ENCODE data around the gene FRMD4B. TPM values are rescaled to one million over a fixed set of nuclear protein-coding genes. Genes with fewer than 3 reads are reported as not detected.
"Not testable (repeated sequence)": the region's sequence is repeated elsewhere in the genome, so short reads cannot be mapped to it uniquely, and the experiment has no call there.

Gene FRMD4B
- total RNA-seq, 1 donor from 2014 or later, result 20.9 TPM

DNA sequence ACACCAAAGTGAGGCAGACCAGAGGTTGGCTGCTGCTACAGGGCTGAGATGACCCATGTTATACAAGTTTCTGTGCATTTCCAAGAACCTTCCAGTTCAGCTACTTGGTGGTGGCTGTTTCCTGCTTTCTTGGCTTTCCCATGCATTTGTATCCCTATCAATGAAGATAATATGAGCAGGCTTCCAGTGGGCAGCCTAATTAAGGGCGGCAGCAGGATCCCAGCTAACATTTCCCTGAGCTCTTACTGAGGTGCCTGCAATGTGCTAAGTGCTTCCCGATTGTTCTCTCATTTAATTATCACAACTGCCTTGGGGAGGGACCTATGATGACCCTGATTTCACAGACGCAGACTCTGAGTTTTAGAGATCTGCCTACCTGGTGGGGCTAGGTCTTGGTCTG lies 95.5 kb downstream of the FRMD4B start:
- intact Hi-C loops (cut with micrococcal nuclease), result no loop called here

DNA sequence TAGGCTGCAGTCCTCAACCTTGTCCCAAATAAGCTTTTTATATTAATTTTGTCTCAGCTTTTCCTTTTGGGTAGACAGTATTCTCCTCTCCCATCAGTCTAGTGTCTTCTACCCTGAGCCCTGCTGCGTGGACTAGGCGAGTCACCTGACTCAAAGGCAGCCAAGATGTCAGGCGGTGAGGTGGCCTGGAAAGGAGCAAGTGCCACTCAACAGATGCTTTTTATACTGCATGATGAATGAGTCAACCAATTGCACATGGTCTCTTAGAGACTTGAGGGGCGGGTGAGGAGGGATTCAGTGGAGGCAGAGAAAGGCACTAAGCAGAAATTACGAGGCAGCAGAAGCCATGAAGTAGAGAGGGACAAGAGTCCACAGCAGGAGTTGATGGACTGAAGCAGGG lies 95.9 kb downstream of the FRMD4B start:
- intact Hi-C loops (cut with micrococcal nuclease), result no loop called here

DNA sequence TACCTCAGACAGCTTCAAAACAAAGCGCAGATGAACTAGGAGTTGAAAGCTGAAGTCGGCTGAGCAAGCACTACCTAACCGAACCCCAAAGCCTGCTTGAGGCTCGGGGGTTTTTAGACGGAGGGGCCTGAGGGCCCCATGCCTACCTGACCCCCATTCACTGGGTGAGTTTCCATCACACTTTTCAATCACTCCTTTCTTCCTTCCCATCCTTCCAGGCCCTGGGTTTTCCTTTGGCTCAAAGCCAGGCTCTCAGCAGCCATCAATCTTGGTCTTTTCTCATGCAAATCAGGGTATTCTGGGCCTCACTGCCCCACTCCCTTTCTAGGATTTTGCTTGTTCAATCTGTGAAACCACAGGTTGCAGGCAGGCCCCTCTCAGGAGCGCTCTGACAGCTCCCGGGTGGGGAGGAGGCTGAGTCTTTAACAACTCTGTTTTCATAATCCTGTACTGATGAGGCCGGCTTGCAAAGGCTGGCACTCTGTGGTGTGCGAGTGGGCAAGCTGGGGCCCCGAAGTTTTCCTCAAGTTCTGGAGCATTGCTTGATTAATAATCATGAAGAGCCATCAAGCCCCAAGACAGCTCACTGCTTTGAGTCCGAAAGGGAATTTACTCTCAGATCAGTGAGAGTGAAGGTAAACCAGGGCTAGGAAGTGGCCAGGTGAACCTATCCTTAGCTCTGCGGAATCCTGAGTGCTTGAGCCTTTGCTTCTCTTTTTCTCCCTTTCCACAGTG lies 97.6 kb downstream of the FRMD4B start:
- intact Hi-C loops (cut with micrococcal nuclease), result no loop called here

- intact Hi-C loops (cut with micrococcal nuclease), result no loop called here
These were observed 101.8 kb downstream of the FRMD4B start for GRCh38 chr3:69283913-69284611.

DNA sequence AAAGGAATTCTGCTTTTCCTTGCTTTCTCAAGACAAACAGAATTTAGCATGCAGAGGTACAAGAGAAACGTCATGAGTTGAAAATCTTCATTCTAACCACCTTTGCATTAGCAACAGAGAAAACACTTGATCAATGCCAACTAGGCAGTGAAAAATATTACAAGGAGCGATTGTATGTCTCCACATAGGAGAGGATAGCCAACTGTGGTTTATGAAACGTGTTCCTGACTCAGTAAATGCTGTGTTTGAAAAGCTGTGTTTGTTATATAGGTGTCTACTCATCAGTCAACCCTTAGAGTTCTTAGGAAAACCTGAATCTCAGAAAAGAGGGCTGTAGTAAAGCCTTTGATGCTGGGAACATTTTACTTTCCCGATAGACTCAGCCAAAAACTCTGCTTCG lies 102.4 kb downstream of the FRMD4B start:
- intact Hi-C loops (cut with micrococcal nuclease), result no loop called here

GRCh38 chr3:69282181-69282580 lies 103.7 kb downstream of the FRMD4B start:
- intact Hi-C loops (cut with micrococcal nuclease), result no loop called here

DNA sequence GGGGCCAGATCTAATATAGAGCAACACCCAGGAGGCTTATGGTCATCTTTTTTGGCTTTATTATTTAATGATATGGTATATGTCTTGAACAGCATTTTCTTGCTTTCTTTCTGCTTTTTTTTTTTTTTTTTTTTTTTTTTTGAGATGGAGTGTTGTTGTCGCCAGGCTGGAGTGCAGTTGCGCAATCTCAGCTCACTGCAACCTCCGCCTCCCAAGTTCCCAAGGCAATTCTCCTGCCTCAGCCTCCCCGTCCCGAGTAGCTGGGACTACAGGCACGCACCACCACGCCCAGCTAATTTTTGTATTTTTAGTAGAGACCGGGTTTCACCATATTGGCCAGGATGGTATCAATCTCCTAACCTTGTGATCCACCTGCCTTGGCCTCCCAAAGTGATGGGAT lies 108.5 kb downstream of the FRMD4B start:
- intact Hi-C loops (cut with micrococcal nuclease), result not testable (repeated sequence)

- intact Hi-C loops (cut with micrococcal nuclease), result no loop called here
These were observed 109.0 kb downstream of the FRMD4B start for GRCh38 chr3:69276884-69277283.

- intact Hi-C loops (cut with micrococcal nuclease), result not testable (repeated sequence)
These were observed 109.7 kb downstream of the FRMD4B start for GRCh38 chr3:69276191-69276590.

- intact Hi-C loops (cut with micrococcal nuclease), result no loop called here
These were observed 112.0 kb downstream of the FRMD4B start for GRCh38 chr3:69273896-69274295.

GRCh38 chr3:69272556-69272955 lies 113.3 kb downstream of the FRMD4B start:
- intact Hi-C loops (cut with micrococcal nuclease), result no loop called here

GRCh38 chr3:69271098-69271497 lies 114.8 kb downstream of the FRMD4B start:
- intact Hi-C loops (cut with micrococcal nuclease), result no loop called here

DNA sequence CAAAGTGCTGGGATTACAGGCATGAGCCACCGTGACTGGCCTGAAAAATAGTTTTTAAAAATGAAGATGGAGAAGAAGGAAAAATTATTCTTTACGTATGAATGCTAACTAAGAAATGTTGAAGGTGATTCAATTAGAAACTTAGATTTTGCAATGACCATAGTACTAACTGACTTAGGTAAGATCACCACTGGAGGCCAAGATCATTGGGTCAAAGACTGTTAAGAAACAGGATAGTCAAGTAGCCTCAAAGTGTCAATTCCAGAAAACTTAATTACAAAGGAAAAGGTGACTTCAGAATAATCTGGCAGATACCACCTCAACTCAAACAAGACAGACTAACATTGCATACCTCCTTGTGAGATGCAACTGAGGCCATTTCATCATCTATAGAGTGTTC lies 119.3 kb downstream of the FRMD4B start:
- intact Hi-C loops (cut with micrococcal nuclease), result no loop called here

- intact Hi-C loops (cut with micrococcal nuclease), result not testable (repeated sequence)
These were observed 119.8 kb downstream of the FRMD4B start for GRCh38 chr3:69266071-69266470.

GRCh38 chr3:69260843-69261405 lies 125.0 kb downstream of the FRMD4B start:
- intact Hi-C loops (cut with micrococcal nuclease), result not testable (repeated sequence)

GRCh38 chr3:69260216-69260787 lies 125.6 kb downstream of the FRMD4B start:
- intact Hi-C loops (cut with micrococcal nuclease), result no loop called here

DNA sequence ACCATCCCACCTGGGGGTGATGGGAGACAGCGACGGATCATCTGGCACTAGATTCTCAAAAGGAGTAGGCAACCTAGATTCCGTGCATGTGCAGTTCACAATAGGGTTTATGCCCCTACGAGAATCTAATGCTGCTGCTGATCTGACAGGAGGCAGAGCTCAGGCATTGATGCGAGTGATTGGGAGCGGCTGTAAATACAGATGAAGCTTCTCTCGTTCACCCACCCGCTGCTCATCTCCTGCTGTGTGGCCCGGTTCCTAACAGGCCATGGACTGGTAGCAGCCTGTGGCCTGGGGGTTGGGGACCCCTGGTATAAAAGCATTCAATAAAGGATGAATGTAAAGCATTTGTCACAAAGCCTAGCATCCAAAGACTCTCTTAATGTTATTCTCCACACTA lies 126.8 kb downstream of the FRMD4B start:
- intact Hi-C loops (cut with micrococcal nuclease), result no loop called here

- intact Hi-C loops (cut with micrococcal nuclease), result no loop called here
These were observed 130.0 kb downstream of the FRMD4B start for GRCh38 chr3:69255928-69256327.

- intact Hi-C loops (cut with micrococcal nuclease), result loop anchor here (5.0 kb wide), 1 partner anchor 57 kb away; no protein-coding TSS in a partner anchor
These were observed 131.5 kb downstream of the FRMD4B start for GRCh38 chr3:69254351-69254750.

DNA sequence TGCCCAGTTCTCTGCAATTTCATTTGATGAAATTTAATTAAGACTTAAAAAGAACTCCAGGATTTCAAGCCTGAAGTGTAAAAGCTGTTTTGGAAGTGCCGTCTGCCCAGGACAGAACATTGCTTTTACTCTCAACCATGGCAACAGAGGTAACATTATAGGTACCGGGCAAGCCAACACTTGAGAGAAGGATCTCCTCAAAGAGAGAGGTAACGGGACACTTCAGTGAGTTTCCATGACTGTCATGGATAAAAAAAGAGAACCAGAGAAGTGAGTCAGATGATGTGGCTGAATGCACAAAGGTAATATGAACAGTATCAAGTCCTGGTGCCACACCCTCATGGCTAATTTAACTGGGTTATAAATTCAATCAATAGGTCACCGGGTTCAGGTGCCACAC lies 133.3 kb downstream of the FRMD4B start:
- intact Hi-C loops (cut with micrococcal nuclease), result loop anchor here (5.0 kb wide), 1 partner anchor 55 kb away; no protein-coding TSS in a partner anchor

GRCh38 chr3:69252141-69252540 lies 133.7 kb downstream of the FRMD4B start:
- intact Hi-C loops (cut with micrococcal nuclease), result loop anchor here (5.0 kb wide), 1 partner anchor 55 kb away; no protein-coding TSS in a partner anchor

All from T-helper 2 cell treated with Interferon-gamma antibody and Interleukin-4, amounts not matched to agents 100 ng/mL and 5 ng/mL, for 36 hours (primary cell).